Fibroblast of peridontal ligament (primary cell): ENCODE results near the gene MPC1L.
"Not testable (repeated sequence)": the region's sequence is repeated elsewhere in the genome, so short reads cannot be mapped to it uniquely, and the experiment has no call there.

Experiments used
- DNase-seq: peaks from one replicate; pipeline ENCODE4 v3.0.0-alpha.2; 2010; ENCODE audit errors: extremely low read depth

MPC1L gene

GRCh38 chrX:40623139-40623536 is at the start of gene MPC1L:
Gene MPC1L (plus strand): TSS chrX:40623428. CDS start chrX:40623566, 138 bp downstream.
- no peak for DNase-seq

- DNase-seq: no peak
Observed at GRCh38 chrX:40573763-40574162, 49.5 kb upstream of the MPC1L start.

GRCh38 chrX:40575411-40575810 is 47.8 kb upstream of the MPC1L start:
- peak; percentile 38 for DNase-seq

- no peak for DNase-seq
Observed at GRCh38 chrX:40576291-40576690, 46.9 kb upstream of the MPC1L start.

GRCh38 chrX:40578039-40578695 is 45.1 kb upstream of the MPC1L start:
- no peak for DNase-seq

GRCh38 chrX:40579141-40579540 is 44.1 kb upstream of the MPC1L start:
- DNase-seq: no peak

GRCh38 chrX:40579900-40580536 is 43.2 kb upstream of the MPC1L start:
- DNase-seq: no peak

GRCh38 chrX:40580537-40581335 is 42.5 kb upstream of the MPC1L start, which contains the start of gene ATP6AP2:
Gene ATP6AP2 (plus strand): TSS chrX:40580970. CDS start chrX:40581066, 96 bp downstream.
- DNase-seq: peak; percentile 90

GRCh38 chrX:40581336-40581920 is 41.8 kb upstream of the MPC1L start:
- peak; percentile 14 for DNase-seq

GRCh38 chrX:40582178-40582577 is 41.0 kb upstream of the MPC1L start:
- DNase-seq: not testable (repeated sequence)

GRCh38 chrX:40582811-40583210 is 40.4 kb upstream of the MPC1L start:
- DNase-seq: no peak

- not testable (repeated sequence) for DNase-seq
Observed at GRCh38 chrX:40587623-40588022, 35.6 kb upstream of the MPC1L start.

- DNase-seq: not testable (repeated sequence)
Observed at GRCh38 chrX:40589616-40590321, 33.5 kb upstream of the MPC1L start.

GRCh38 chrX:40603446-40603845 is 19.8 kb upstream of the MPC1L start:
- DNase-seq: no peak

- DNase-seq: peak; percentile 19
Observed at GRCh38 chrX:40607381-40607780, 15.8 kb upstream of the MPC1L start.

GRCh38 chrX:40612511-40612910 is 10.7 kb upstream of the MPC1L start:
- DNase-seq: no peak

- no peak for DNase-seq
Observed at GRCh38 chrX:40615976-40616375, 7.3 kb upstream of the MPC1L start.

- peak; percentile 8 for DNase-seq
Observed at GRCh38 chrX:40617566-40617965, 5.7 kb upstream of the MPC1L start.

- DNase-seq: no peak
Observed at GRCh38 chrX:40622479-40623138, 619 bp upstream of the MPC1L start.

- DNase-seq: no peak
Observed at GRCh38 chrX:40623665-40624064, 437 bp downstream of the MPC1L start.

GRCh38 chrX:40625294-40625693 is 2.1 kb downstream of the MPC1L start:
- no peak for DNase-seq
